Measurements from ENCODE around the gene MAEA. TPM values are rescaled to one million over a fixed set of nuclear protein-coding genes. Genes with fewer than 3 reads are reported as not detected.

The MAEA gene
- total RNA-seq, 1 experiment from 2014 or later: 54.6 TPM

DNA sequence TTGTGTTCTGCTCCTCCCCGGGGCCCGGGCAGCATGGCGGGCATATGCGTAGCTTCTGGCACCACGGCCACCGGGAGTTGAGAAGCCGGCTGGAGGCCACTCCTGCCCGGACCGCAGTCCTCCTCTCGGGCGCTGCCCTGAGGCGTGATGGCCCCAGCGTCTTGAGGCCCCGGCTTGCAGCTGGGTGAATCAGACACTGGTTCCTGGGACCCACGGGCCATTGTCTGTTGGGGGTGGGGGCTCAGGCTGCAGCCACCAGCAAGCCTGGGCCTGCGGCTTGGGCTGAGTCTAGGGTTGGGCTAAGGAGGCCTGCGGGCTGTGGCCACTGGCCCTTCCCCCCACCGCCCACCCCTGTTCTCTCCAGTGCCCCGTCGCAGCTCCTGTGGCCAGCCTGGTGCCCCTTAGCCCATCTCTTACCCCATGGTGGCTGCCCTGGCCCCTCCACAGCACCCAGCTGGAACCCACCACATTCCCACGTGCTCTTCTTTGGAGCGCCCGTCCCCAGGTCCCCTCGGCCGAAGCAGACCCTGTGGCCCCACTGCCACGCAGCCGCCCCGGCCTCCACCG is 50.6 kb downstream of the MAEA start:
- in situ Hi-C loops (cut with HindIII; ENCODE audit: low sequenced_read_pairs): no loop called here

GRCh38 chr4:1340861-1341260 is 51.2 kb downstream of the MAEA start:
- no peak for DNase-seq (ENCODE audit: low spot score)
- in situ Hi-C loops (cut with HindIII; ENCODE audit: low sequenced_read_pairs): no loop called here

More for the DNA sequence above, 50.6 kb downstream of the MAEA start:
- no peak for DNase-seq (ENCODE audit: low spot score)

DNA sequence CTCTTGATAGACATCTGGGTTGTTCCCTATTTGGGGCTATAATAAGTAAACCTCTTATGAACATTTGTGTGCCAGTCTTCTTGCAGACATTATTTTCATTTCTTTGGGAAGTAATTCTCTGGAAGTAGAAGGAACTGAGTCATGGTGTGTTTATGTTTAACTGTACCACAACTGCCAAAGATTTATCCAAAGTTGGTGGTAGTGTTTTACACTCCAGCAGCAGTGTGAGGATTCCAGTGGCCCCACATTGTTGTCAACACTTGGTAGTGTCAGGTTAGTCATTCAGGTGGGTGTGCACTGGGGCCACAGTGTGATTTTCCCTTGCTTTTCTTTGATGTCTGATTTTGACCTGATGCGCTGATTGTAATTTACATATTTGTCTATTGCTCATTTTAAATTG is 52.3 kb downstream of the MAEA start:
- DNase-seq (ENCODE audit: low spot score): no peak
- in situ Hi-C loops (cut with HindIII; ENCODE audit: low sequenced_read_pairs): no loop called here

DNA sequence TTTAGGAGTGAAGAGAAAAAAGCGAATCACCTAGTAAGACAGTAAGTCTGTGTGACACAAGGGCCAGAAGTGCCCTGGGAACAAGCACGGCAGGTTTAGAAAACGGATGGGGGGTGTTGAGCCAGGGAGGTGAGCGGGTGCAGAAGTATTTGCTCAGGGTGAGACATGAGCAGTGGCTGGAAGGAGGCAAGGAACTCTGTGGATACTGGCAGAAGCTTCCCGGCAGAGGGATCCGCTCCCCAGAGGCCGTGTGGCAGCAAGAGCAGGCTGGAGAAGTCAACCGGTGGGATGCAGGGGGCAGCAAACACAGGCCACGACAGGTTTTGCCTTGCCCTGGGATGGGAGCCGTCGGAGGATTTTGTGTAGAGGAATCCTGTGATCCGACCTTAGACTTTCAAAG is 55.0 kb downstream of the MAEA start:
- in situ Hi-C loops (cut with HindIII; ENCODE audit: low sequenced_read_pairs): no loop called here
- no peak for DNase-seq (ENCODE audit: low spot score)

- in situ Hi-C loops (cut with HindIII; ENCODE audit: low sequenced_read_pairs): no loop called here
- peak; percentile 60 for DNase-seq (ENCODE audit: low spot score)
Measured at GRCh38 chr4:1345903-1346780, 56.5 kb downstream of the MAEA start.

GRCh38 chr4:1346781-1347409 is 57.2 kb downstream of the MAEA start, which contains the start of gene UVSSA:
Gene UVSSA (plus strand): TSS chr4:1347208. CDS start chr4:1348092, 884 bp downstream.
- in situ Hi-C loops (cut with HindIII; ENCODE audit: low sequenced_read_pairs): no loop called here

GRCh38 chr4:1347410-1347864 is 57.7 kb downstream of the MAEA start:
- DNase-seq (ENCODE audit: low spot score): peak; percentile 82
- in situ Hi-C loops (cut with HindIII; ENCODE audit: low sequenced_read_pairs): no loop called here

More at GRCh38 chr4:1346781-1347409, 57.2 kb downstream of the MAEA start, which contains the start of gene UVSSA:
- peak; percentile 99 for DNase-seq (ENCODE audit: low spot score)

DNA sequence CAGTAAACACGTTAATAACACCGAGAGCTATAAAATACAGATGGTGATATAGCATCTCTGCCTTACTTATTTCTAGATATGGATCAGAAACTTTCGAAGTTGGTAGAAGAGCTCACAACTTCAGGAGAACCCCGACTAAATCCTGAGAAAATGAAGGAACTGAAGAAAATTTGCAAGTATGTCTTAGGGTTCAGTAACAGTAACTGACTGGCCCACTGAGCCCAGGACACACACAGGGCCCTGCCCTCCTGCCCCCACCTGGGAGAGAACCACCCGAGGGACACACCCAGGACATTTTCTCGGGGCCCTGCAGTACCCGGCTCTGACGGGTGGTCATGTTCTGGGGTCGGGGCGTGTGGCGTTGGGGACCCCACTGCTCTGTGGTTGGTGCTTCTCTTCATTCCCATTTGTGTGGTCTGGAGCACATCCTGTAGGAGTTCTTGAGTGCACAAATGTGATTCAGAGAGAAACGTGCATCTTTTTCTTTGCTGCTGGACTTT is 58.4 kb downstream of the MAEA start:
- in situ Hi-C loops (cut with HindIII; ENCODE audit: low sequenced_read_pairs): no loop called here
- DNase-seq (ENCODE audit: low spot score): no peak

GRCh38 chr4:1348746-1349145 is 59.1 kb downstream of the MAEA start:
- in situ Hi-C loops (cut with HindIII; ENCODE audit: low sequenced_read_pairs): no loop called here
- DNase-seq (ENCODE audit: low spot score): no peak

- DNase-seq (ENCODE audit: low spot score): no peak
- in situ Hi-C loops (cut with HindIII; ENCODE audit: low sequenced_read_pairs): no loop called here
Measured at GRCh38 chr4:1349359-1350168, 59.9 kb downstream of the MAEA start.

GRCh38 chr4:1350169-1350520 is 60.5 kb downstream of the MAEA start:
- in situ Hi-C loops (cut with HindIII; ENCODE audit: low sequenced_read_pairs): no loop called here
- no peak for DNase-seq (ENCODE audit: low spot score)

DNA sequence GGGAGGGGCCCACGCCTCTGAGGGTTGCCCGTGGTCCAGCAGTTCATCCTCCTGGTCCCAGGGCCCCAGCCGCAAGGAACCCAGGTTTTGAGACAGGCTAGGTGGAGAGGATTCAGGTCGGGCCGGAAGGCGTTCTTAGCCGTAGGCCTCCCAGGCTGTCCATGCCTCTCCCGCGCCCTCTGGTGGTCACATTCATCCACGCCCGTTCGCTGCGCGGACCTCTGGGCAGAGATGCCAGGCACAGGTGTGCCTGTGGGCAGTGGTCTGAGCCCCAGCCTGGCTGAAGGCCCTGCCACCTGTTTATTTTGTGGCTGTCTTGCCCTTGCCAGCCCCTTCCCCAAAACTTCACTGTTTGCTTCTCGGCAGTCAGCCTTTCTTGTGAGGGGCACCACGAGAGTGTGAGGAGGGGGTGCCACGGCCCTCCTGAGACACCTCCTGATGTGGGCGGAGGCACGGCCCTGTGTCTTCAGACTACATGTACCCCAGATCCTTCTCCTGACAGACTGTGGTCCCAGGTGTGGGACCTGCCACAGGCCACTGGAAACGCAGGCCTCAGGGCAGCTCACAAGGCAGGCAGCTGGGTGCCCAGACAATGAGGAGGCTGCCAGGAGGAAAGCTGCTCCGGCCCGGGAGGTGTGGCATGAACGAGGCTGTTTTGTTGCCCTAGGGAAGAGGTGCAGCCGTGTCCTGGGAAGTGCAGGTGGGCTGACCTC is 62.3 kb downstream of the MAEA start:
- in situ Hi-C loops (cut with HindIII; ENCODE audit: low sequenced_read_pairs): no loop called here
- peak; percentile 88 for DNase-seq (ENCODE audit: low spot score)

DNA sequence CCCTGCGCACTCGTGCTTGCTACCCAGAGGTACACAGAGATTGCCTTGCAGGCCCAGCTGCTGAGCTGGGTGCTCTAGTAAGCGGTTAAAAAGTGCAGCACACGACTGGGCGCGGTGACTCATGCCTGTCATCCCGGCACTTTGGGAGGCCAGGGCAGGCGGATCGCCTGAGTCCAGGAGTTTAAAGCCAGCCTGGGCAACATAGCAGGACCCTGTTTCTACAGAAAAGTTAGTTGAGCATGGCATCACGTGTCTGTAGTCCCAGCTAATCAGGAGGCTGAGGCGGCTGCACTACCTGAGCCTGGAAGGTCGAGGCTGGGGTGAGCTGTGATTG is 62.8 kb downstream of the MAEA start:
- in situ Hi-C loops (cut with HindIII; ENCODE audit: low sequenced_read_pairs): no loop called here
- no peak for DNase-seq (ENCODE audit: low spot score)

- no peak for DNase-seq (ENCODE audit: low spot score)
- in situ Hi-C loops (cut with HindIII; ENCODE audit: low sequenced_read_pairs): no loop called here
Measured at GRCh38 chr4:1353186-1354055, 63.7 kb downstream of the MAEA start.

DNA sequence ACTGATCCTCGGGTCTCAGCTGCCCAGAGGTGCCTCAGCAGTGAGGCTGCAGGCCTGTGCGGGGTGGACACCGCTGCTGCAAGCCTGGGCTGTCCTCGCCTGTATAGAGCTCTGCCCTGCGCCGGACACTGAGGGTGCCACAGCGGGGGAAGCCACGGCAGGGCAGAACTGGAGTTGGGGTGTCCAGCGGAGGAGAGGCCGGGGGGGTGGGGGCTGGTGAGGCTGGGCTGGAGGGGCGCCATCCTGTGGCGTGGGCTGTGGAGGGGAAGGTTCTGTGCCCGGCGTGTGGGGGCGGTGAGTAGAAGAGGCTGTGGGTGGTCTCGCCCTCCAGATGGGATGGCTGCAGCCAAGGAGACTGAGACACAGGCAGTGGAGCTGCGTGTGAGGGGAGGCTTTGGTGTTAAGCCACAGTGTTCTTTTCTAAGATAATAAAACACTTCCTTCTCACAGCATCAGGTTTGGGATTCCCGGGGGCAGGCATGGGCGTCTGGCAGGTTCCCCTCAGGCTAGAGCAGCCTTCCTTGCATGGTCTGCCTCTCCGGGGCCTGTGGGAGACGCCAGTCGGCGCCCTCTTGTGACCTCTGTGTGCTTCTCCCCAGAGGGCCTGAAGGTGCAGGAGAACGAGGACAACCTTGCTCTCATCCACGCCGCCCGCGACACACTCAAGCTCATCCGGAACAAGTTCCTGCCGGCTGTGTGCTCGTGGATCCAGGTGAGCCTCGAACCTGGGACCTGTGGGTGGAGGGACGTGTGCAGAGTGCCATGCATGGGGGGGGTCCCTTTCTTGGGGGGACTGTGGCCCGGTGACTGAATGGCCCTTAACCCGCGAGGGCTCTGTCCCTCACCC is 64.7 kb downstream of the MAEA start:
- DNase-seq (ENCODE audit: low spot score): no peak
- in situ Hi-C loops (cut with HindIII; ENCODE audit: low sequenced_read_pairs): no loop called here

DNA sequence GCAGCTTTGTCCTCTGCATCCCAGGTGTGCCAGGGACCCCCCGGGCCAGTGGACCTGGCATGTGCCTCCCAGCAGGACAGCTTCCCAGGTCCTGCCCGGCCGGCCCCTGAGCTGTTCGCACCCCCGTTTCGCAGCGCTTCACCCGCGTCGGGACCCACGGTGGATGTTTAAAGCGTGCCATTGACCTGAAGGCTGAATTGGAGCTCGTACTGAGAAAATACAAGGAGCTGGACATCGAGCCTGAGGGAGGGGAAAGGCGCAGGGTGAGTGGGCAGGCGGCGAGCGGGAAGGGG is 65.2 kb downstream of the MAEA start:
- in situ Hi-C loops (cut with HindIII; ENCODE audit: low sequenced_read_pairs): no loop called here
- no peak for DNase-seq (ENCODE audit: low spot score)

DNA sequence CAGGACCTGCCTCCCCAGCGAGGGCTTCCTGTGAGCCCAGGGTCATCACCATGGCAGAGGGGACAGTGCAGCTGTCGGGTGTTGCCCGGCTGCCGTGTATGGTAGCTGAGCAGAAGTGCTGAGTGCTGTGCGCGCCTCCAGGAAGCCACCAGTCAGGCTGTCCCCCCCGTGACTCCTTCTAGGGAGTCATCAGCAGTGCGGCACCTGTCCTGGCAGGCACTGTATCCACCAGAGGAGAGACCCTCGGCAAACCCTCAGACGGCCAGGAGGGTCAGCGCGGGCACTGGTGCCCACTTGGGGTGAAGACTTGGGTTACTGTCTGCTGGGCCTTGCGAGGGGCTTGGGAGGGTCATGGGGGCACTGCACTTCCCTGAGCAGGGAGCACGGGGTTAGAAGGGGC is 65.7 kb downstream of the MAEA start:
- in situ Hi-C loops (cut with HindIII; ENCODE audit: low sequenced_read_pairs): no loop called here
- no peak for DNase-seq (ENCODE audit: low spot score)
